HG03097 (cell line): ENCODE results near the gene IL4I1.

Experiments
- ATAC-seq: cut with Tn5 transposase; IDR thresholded peaks from one replicate; pipeline ENCODE4 v1.9.1; 2021; ENCODE audit not compliant: unreplicated experiment, low FRiP score

The IL4I1 gene

GRCh38 chr19:49854378-49855263, 42.1 kb downstream of the IL4I1 start:
- ATAC-seq, result no peak

GRCh38 chr19:49853852-49854377, 42.8 kb downstream of the IL4I1 start:
- ATAC-seq, result no peak

GRCh38 chr19:49852631-49853126, 44.0 kb downstream of the IL4I1 start:
- no peak for ATAC-seq

- ATAC-seq, result no peak
Observed at GRCh38 chr19:49851456-49852259, 45.0 kb downstream of the IL4I1 start.

GRCh38 chr19:49850487-49851342, 46.0 kb downstream of the IL4I1 start, which contains the start of gene PTOV1:
Gene PTOV1 (plus strand): TSS chr19:49851159.
- peak; percentile 69 for ATAC-seq

GRCh38 chr19:49850221-49850486, 46.5 kb downstream of the IL4I1 start:
- no peak for ATAC-seq

- ATAC-seq, result no peak
Observed at GRCh38 chr19:49849433-49850220, 47.1 kb downstream of the IL4I1 start.

- no peak for ATAC-seq
Observed at GRCh38 chr19:49848938-49849337, 47.7 kb downstream of the IL4I1 start.

- no peak for ATAC-seq
Observed at GRCh38 chr19:49847731-49848696, 48.7 kb downstream of the IL4I1 start.

GRCh38 chr19:49846408-49846807, 50.3 kb downstream of the IL4I1 start:
- ATAC-seq, result no peak

GRCh38 chr19:49845414-49845813, 51.3 kb downstream of the IL4I1 start:
- ATAC-seq, result no peak

- no peak for ATAC-seq
Observed at GRCh38 chr19:49844138-49845095, 52.3 kb downstream of the IL4I1 start.

GRCh38 chr19:49843265-49843664, 53.4 kb downstream of the IL4I1 start:
- ATAC-seq, result no peak

GRCh38 chr19:49840736-49841249, 55.9 kb downstream of the IL4I1 start:
- no peak for ATAC-seq

GRCh38 chr19:49840321-49840720, 56.4 kb downstream of the IL4I1 start:
- ATAC-seq, result no peak

GRCh38 chr19:49839713-49840112, 57.0 kb downstream of the IL4I1 start:
- no peak for ATAC-seq
